Spinal cord (tissue), 10 donors: ENCODE measurements around the gene AFAP1. TPM values are rescaled to one million over a fixed set of nuclear protein-coding genes. Genes with fewer than 3 reads are reported as not detected.

ENCODE experiments used
- DNase-seq, 6 donors: peaks; one replicate each; pipeline versions ENCODE4 v3.0.0 to v3.0.0-alpha.2; 2013 to 2015; ENCODE audit warnings: low spot score in 6 of 6, low read depth in 4 of 6
- H3K27ac ChIP-seq: one replicate; pipeline ENCODE4 v1.5.1; 2013; ENCODE audit warnings: low read depth, low read length, control low read depth
- H3K27me3 ChIP-seq: one replicate; pipeline ENCODE4 v1.6.1; 2013; ENCODE audit warnings: low read length; ENCODE audit not compliant: control insufficient read depth, insufficient read depth
- H3K36me3 ChIP-seq: one replicate; pipeline ENCODE4 v1.6.1; 2013; ENCODE audit warnings: low read length; ENCODE audit not compliant: control insufficient read depth, insufficient read depth
- H3K4me1 ChIP-seq: one replicate; pipeline ENCODE4 v1.6.1; 2013; ENCODE audit warnings: low read length; ENCODE audit not compliant: control insufficient read depth, insufficient read depth
- H3K4me3 ChIP-seq: one replicate; pipeline ENCODE4 v1.5.1; 2013; ENCODE audit warnings: low read depth, low read length, control low read depth
- H3K9me3 ChIP-seq: one replicate; pipeline ENCODE4 v1.6.1; 2013; ENCODE audit warnings: low read length; ENCODE audit not compliant: control insufficient read depth, insufficient read depth
- WGBS: methylation state at CpG from one replicate; pipeline ENCODE4 v1.1.5; 2013; ENCODE audit warnings: missing lambda C conversion rate; ENCODE audit not compliant: insufficient coverage; 5-methylcytosine and 5-hydroxymethylcytosine counted together
- polyA plus RNA-seq, 2 donors: library from polyadenylated mRNA; unstranded; fragments of 120-200 nt; gene quantifications; one replicate each; pipeline ENCODE4 v1.2.1, GENCODE V29; 2013; ENCODE audit not compliant: insufficient read length in 2 of 2
- total RNA-seq, 2 donors: library from RNA; depleted of rRNA in 1 of 2; stranded (reverse); fragments of 120-200 nt in 1 of 2; fragments of >200 nt in 1 of 2; gene quantifications; one replicate each; pipeline versions ENCODE4 v1.2.3 to v1.2.4, GENCODE V29; 2013 to 2014
- donor health status: healthy.

The AFAP1 gene
- total and polyA plus RNA-seq, 4 donors, result 34.8 to 42.0 (median 36.3) TPM

DNA sequence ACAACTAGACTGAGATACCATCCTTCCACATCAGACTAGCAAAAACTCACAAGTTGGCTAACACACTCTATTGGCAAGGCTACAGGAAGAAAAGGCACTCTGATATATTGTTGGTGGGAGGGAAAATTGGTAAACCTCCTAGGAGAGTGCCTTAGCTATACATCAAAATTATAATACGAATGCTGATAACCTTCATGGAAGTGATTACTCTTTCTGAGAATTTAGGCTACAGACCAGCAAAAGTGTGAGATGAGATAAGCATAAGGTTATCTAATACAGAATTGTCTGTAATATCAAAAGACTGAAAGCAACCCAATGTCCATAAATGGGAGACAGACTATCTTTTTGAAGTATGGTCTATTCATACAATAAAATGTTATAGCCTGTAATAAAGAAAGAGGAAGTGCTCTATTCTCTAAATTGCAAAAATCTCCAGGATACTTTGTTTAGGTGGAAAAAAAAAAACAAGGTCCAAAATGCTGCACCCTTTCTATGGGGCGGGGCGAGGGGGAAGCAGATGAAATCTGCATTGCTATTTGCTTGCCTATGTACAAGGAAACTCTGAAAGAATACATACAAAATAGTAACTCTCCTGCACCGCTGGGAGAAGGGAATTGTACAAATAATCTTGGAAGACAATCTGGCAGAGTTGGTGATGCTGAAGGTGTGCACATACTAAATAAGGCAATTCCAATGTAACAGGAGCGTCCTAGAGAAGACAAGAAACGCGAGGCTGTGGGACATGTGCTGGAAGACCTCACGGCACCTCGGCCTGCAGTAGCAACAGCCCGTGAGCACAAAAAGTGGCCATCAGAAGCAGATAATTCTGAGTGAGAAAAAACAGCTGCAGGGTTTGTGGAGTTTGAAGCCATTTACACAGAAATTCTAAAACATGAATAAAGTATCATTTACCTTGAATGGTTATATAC, 109.7 kb downstream of the AFAP1 start:
- H3K36me3 ChIP-seq, result peaks cover 14% of the 10 kb centered on the region
- no peaks in the 10 kb centered on the region for H3K9me3 ChIP-seq
- H3K27me3 ChIP-seq, result no peaks in the 10 kb centered on the region
- no peak for DNase-seq
- WGBS, result 100% methylated on average over 1 of the region's 10 CpGs
- H3K4me3 ChIP-seq, result no peak overlapping the region
- peaks cover 11% of the 10 kb centered on the region for H3K4me1 ChIP-seq
- H3K27ac ChIP-seq, result no peak overlapping the region

DNA sequence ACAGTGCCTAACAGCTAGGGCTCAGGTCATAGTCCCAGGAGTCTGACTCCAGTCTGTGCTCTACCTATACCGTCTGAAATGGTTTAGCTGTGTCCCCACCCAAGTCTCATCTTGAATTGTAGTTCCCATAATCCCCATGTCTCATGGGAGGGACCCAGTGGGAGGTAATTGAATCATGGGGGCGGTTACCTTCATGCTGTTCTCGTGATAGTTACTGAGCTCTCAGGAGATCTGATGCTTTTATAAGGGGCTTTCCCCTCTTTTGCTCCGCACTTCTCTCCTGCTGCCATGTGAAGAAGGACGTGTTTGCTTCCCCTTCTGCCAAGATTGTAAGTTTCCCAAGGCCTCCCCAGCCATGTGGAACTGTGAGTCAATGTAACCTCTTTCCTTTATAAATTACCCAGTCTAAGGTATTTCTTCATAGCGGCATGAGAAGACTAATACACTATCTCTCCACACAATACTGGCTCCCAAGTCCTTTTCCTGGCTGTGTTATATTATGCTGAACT, 110.8 kb downstream of the AFAP1 start:
- H3K27ac ChIP-seq, result peak overlapping the region; percentile 88
- peaks cover 14% of the 10 kb centered on the region for H3K4me1 ChIP-seq
- H3K9me3 ChIP-seq, result no peaks in the 10 kb centered on the region
- H3K4me3 ChIP-seq, result no peak overlapping the region
- H3K36me3 ChIP-seq, result peaks cover 14% of the 10 kb centered on the region
- no peaks in the 10 kb centered on the region for H3K27me3 ChIP-seq
- 83% methylated on average over 1 of the region's 6 CpGs for WGBS
- no peak for DNase-seq

DNA sequence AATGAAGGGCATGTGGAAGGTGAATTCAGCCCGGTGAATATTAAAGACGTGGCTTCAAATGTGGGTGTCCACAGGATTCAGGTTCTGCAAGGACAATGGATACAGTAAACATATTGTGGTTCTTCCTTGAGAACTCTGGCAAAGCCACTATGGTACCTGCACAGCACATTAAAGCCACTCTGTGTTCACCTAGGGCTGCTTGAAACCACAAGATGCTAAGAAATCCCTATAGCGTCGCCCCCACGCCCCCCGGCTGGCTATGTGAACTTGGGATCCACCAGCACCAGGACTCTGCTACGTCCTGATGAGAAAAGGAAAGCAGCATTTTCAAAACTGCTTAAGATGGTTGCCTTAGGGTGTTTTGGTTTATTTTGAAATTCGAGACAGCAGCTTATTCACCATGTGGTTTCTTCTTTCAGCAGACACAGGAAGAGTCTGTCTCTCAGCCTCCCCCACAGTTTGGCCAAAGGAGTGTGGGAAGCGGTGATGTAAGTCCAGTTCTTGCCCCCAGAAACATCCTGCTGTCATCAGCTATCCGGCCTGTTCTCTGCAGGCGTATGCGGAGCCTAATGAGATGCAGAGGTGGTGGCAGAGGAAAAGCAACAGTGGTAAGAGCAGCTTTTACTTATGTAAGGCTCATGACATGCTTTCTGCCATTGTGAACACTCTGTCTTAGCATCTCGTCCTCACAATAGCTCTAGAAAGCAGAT, 111.5 kb downstream of the AFAP1 start:
- Histone ChIP-seq H3K4me1 (peaks cover 20% of the 10 kb centered on the region), H3K36me3 (peaks cover 14% of the 10 kb centered on the region), H3K4me3 (no peak overlapping the region), H3K27me3 (no peaks in the 10 kb centered on the region), H3K27ac (peak overlapping the region; percentile 88), H3K9me3 (no peaks in the 10 kb centered on the region)
- DNase-seq, result peak in 1 of 6 donors; percentile 75
- WGBS, result 100% methylated on average over 2 of the region's 13 CpGs

DNA sequence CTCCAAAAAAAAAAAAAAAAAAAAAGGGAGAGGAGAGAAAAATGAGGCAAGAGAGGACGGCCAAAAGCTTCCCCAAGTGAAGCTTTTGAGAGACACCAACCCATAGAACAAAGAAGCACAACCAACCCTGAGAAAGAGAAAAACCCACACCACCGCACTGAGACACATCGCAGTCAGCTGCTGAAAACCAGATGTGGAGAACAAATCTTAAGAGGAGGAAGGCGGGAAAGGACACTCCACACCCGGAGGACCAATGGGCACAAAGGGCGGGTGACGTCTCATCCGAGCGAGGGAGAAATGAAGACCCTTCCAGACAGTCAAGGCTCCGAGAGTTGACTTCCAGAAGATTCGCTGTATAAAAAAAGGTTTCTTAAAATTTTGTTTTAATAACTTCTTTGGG, 112.1 kb downstream of the AFAP1 start:
- Histone ChIP-seq H3K4me1 (peaks cover 26% of the 10 kb centered on the region), H3K36me3 (peaks cover 14% of the 10 kb centered on the region), H3K27ac (peak overlapping the region; percentile 88), H3K27me3 (no peaks in the 10 kb centered on the region), H3K4me3 (no peak overlapping the region), H3K9me3 (no peaks in the 10 kb centered on the region)
- no peak for DNase-seq
- WGBS, result 93% methylated on average over 7 of the region's 11 CpGs

DNA sequence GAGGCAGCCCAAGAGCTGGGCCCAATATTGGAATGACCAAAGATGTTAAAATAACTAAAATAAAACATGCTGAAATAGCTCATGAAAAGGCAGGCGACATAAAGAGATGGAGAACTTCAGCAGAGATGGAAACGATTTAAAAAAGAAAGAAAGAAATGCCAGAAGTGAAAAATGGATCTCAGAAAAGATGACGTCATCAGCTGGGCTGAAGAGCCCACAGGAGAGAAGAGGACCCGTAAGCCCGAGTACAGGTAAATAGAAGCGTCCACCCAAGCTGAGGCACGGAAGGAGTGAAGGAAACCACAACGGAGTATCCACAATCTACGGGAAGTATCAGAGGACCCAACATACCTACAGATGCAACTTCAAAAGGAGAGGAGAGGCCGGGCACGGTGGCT, 112.8 kb downstream of the AFAP1 start:
- Histone ChIP-seq H3K27ac (no peak overlapping the region), H3K4me3 (no peak overlapping the region), H3K27me3 (no peaks in the 10 kb centered on the region), H3K36me3 (peaks cover 14% of the 10 kb centered on the region), H3K4me1 (peaks cover 29% of the 10 kb centered on the region), H3K9me3 (no peaks in the 10 kb centered on the region)
- no peak for DNase-seq
- 93% methylated on average over 6 of the region's 11 CpGs for WGBS

DNA sequence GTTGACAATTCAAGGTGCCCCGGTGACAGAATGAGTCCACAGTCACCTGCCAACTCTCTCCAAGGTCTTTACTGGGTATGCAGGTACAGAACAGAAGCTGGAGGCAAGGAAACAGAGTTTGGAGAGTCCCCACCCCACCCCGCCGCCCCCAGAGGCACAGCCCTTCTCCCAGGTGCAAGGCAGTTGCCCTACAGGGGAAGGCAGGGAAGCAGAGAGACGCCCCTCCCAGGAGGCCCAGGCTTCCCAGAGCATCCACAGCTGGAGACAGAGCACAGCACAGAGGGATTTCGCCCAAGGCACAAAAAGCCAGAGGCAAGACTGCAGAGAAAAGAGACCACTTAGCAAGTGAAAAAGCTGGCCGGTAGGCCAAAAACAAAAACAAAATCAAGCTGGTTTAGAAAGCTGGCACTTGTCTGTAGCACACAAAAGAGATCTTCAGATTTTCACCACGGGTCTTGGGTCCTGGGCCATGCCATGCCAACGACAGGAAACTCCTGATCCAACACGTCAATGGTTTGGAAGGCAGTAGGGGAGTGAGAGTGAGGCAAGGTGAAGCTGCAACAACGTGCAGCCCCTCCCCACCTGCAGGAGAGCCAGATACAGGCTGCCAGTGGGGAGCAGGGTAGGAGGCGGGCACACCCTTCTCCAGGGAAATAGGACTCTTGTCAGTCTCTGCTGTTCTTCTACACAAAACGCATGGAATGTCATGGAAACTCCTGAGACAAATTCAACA, 113.3 kb downstream of the AFAP1 start:
- no peaks in the 10 kb centered on the region for H3K9me3 ChIP-seq
- peaks cover 14% of the 10 kb centered on the region for H3K36me3 ChIP-seq
- no peak for DNase-seq
- no peaks in the 10 kb centered on the region for H3K27me3 ChIP-seq
- no peak overlapping the region for H3K4me3 ChIP-seq
- H3K27ac ChIP-seq, result no peak overlapping the region
- H3K4me1 ChIP-seq, result peaks cover 31% of the 10 kb centered on the region
- 81% methylated on average over 8 of the region's 12 CpGs for WGBS

DNA sequence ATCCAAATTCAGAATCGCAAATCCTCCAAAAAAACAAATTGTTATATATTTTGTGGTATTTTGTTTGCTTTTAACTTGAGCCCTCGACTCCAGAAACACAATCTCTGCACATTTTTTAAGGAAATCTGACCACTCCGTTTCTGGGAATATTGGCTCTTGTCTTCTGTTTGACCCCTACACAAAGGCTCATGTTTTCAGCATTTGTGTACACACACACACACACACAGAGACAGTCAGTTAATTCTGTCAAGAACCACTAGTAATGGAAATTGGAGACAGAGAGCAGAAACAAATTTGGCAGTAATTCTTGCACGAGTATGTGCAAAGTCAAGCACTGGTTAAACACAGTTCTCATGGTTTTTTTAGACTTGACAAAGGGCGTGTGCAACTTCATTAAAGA, 115.4 kb downstream of the AFAP1 start:
- H3K27ac ChIP-seq, result peak overlapping the region; percentile 76
- no peaks in the 10 kb centered on the region for H3K27me3 ChIP-seq
- no peak overlapping the region for H3K4me3 ChIP-seq
- 80% methylated on average over 1 of the region's 5 CpGs for whole genome bisulfite sequencing
- peaks cover 14% of the 10 kb centered on the region for H3K36me3 ChIP-seq
- no peaks in the 10 kb centered on the region for H3K9me3 ChIP-seq
- DNase-seq, result peak in 1 of 6 donors; percentile 44
- H3K4me1 ChIP-seq, result peaks cover 43% of the 10 kb centered on the region

DNA sequence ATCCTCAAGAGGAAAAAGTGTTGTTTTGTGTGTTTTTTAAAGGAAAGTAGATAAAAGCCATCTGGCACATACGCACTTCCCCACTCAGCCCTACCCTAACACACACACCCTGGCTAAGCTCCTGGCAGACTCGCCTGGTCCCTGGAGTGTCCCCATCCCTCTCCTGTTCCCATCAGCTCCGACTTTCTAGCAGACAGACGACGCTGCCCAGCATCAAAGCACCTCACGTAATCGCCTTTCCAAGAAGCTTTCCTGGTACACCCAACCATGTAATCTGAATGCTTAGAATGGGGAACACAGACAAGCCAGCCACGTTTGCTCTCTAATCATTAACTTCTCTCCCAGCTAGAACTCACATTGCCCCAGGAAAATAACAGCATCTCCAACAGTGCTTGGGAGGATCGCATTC, 116.2 kb downstream of the AFAP1 start:
- H3K27me3 ChIP-seq, result no peaks in the 10 kb centered on the region
- peak in 2 of 6 donors; percentile 67 to 69 for DNase-seq

DNA sequence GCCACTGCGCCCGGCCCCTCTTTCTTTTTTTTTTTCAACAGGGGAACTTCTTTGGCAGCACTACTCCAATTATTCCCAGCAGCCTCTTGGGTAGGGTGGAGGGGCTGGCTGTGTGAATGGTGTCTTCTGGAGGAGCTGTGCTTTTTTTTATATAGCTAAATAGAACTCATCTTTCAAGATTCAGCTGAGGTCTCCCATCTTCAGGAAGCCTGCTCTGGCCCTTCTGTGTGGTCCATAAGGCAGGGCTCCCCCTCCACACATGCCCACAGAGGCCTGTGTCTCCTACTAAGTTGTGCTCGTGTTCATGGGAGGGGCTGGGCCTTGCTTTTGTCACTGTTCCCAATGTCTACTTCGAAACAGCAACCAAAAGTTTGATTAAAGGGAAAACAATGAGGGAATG, 116.8 kb downstream of the AFAP1 start:
- DNase-seq, result peak in 1 of 6 donors; percentile 43
- Histone ChIP-seq H3K4me1 (peaks cover 57% of the 10 kb centered on the region), H3K27me3 (no peaks in the 10 kb centered on the region), H3K4me3 (no peak overlapping the region), H3K27ac (peak overlapping the region; percentile 76), H3K9me3 (no peaks in the 10 kb centered on the region), H3K36me3 (peaks cover 17% of the 10 kb centered on the region)
- no CpG with 5 or more reads among the region's 4 CpGs for WGBS

More for the DNA sequence above, 116.2 kb downstream of the AFAP1 start:
- Histone ChIP-seq H3K27ac (peak overlapping the region; percentile 76), H3K36me3 (peaks cover 15% of the 10 kb centered on the region), H3K4me1 (peaks cover 51% of the 10 kb centered on the region), H3K4me3 (no peak overlapping the region), H3K9me3 (no peaks in the 10 kb centered on the region)
- 24% methylated on average over 9 of the region's 9 CpGs for WGBS
